ENCODE data around the gene GON4L. TPM values are rescaled to one million over a fixed set of nuclear protein-coding genes. Genes with fewer than 3 reads are reported as not detected.

GON4L gene
- total RNA-seq, 1 experiment from 2014 or later, result 53.4 TPM

DNA sequence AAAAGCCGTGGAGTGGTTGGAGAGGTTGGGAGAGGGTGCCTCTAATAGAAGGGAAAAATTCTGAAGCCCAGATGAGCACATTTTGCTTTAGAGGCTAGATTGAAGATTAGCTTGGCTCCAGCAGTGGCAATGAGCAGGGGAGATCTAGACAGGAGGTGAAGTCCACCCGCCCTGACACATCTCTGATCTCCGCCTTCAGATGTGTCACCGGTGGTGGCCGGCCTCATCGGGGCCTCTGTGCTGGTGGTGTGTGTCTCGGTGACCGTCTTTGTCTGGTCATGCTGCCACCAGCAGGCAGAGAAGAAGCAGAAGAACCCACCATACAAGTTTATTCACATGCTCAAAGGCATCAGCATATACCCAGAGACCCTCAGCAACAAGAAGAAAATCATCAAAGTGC lies 10.8 kb upstream of the GON4L start:
- no peaks in the 10 kb centered on the region for H3K4me1 ChIP-seq (ENCODE audit: insufficient read depth, low read length)
- H3T11ph ChIP-seq (ENCODE audit: low read length), result no peak overlapping the region

More for the DNA sequence above, 10.8 kb upstream of the GON4L start:
- no peak overlapping the region for H2BK12ac ChIP-seq (ENCODE audit: insufficient read length, low read depth, low read length)
- no peak overlapping the region for H2BK5ac ChIP-seq (ENCODE audit: insufficient read length, low read length)
- H3K27me3 ChIP-seq (ENCODE audit: insufficient read depth, low read length), result no peaks in the 10 kb centered on the region
- no peak overlapping the region for H4K5ac ChIP-seq (ENCODE audit: insufficient read length, low read depth, low read length)
- H3K27me3 Mint-ChIP-seq (ENCODE audit: low read depth), result peaks cover 9% of the 10 kb centered on the region
- no peak overlapping the region for H3K23ac ChIP-seq (ENCODE audit: insufficient read length, low read depth, low read length)
- H3K23me2 ChIP-seq (ENCODE audit: insufficient read length, low read depth, low read length, poor library complexity, severe bottlenecking), result no peaks in the 10 kb centered on the region
- H2BK20ac ChIP-seq (ENCODE audit: low read depth, low read length, poor library complexity, severe bottlenecking), result no peak overlapping the region
- H3K27ac Mint-ChIP-seq, result no peak overlapping the region
- H2BK120ac ChIP-seq (ENCODE audit: low read depth, low read length, poor library complexity, severe bottlenecking), result no peak overlapping the region
- no peak overlapping the region for H3K9ac ChIP-seq (ENCODE audit: extremely low read depth, insufficient read length, low read length)
- H4K91ac ChIP-seq (ENCODE audit: insufficient read length, low read depth, low read length), result no peak overlapping the region
- no CpG with 5 or more reads among the region's 8 CpGs for WGBS (ENCODE audit: extremely low coverage, insufficient read length, low lambda C conversion rate)
- H3K4me3 Mint-ChIP-seq, result no peak overlapping the region
- no peak overlapping the region for H4K8ac ChIP-seq (replicated peaks; ENCODE audit: insufficient read length, low read depth, low read length)
- H3K4me2 ChIP-seq (ENCODE audit: insufficient read depth, insufficient read length, low read length), result no peak overlapping the region
- no peaks in the 10 kb centered on the region for H3K79me2 ChIP-seq (ENCODE audit: insufficient read depth, low read length)
- H3K79me1 ChIP-seq (ENCODE audit: insufficient read depth, low read depth, low read length, poor library complexity, severe bottlenecking), result no peaks in the 10 kb centered on the region
- no peak overlapping the region for H3K56ac ChIP-seq (ENCODE audit: insufficient read length, low read depth, low read length)
- TF ChIP-seq, protein P1, sequence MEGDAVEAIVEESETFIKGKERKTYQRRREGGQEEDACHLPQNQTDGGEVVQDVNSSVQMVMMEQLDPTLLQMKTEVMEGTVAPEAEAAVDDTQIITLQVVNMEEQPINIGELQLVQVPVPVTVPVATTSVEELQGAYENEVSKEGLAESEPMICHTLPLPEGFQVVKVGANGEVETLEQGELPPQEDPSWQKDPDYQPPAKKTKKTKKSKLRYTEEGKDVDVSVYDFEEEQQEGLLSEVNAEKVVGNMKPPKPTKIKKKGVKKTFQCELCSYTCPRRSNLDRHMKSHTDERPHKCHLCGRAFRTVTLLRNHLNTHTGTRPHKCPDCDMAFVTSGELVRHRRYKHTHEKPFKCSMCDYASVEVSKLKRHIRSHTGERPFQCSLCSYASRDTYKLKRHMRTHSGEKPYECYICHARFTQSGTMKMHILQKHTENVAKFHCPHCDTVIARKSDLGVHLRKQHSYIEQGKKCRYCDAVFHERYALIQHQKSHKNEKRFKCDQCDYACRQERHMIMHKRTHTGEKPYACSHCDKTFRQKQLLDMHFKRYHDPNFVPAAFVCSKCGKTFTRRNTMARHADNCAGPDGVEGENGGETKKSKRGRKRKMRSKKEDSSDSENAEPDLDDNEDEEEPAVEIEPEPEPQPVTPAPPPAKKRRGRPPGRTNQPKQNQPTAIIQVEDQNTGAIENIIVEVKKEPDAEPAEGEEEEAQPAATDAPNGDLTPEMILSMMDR (conservative IDR thresholded peaks at IDR 0.05), result no peak
- DNase-seq, result no peak
- H3K36me3 Mint-ChIP-seq (ENCODE audit: insufficient read depth in 1 of 3, low read depth in 3 of 3), result no peaks in the 10 kb centered on the region
- no peaks in the 10 kb centered on the region for H3K9me3 Mint-ChIP-seq
- H3K9me3 ChIP-seq (ENCODE audit: control insufficient read depth, low read depth, low read length), result no peaks in the 10 kb centered on the region
- H2AFZ ChIP-seq (ENCODE audit: low read length), result no peak overlapping the region
- no peak overlapping the region for H2BK15ac ChIP-seq (ENCODE audit: low read depth, low read length)
- H3K4me1 Mint-ChIP-seq, result no peaks in the 10 kb centered on the region
- H3K18ac ChIP-seq (ENCODE audit: insufficient read length, low read depth, low read length), result no peak overlapping the region
- H3K14ac ChIP-seq (ENCODE audit: insufficient read depth, low read length), result no peak overlapping the region
- no peaks in the 10 kb centered on the region for H4K20me1 ChIP-seq (ENCODE audit: control insufficient read depth, insufficient read depth, insufficient read length)
- H2AK5ac ChIP-seq (ENCODE audit: insufficient read length, low read length), result no peak overlapping the region
- no peak overlapping the region for H3K4ac ChIP-seq (ENCODE audit: low read depth, low read length)
- no peak overlapping the region for H3K27ac ChIP-seq (ENCODE audit: insufficient read length, low read depth, low read length)
